ENCODE results near the gene CARNS1. TPM values are rescaled to one million over a fixed set of nuclear protein-coding genes. Genes with fewer than 3 reads are reported as not detected.

CARNS1 gene
- total and polyA plus RNA-seq, 9 of the 15 experiments (the other 6 are each of a cell fraction or from before 2014, with no cell fraction given) = 0.01 to 0.18 (median 0.06) TPM; not detected in 3

GRCh38 chr11:67392183-67392715 is 23.2 kb upstream of the CARNS1 start:
- no peaks in the 10 kb centered on the region; the same call in 1 of the 2 replicates for H4K20me1 ChIP-seq (replicated peaks; ENCODE audit: control insufficient read depth, insufficient read depth, low read length)
- peak; percentile 14 for ATAC-seq
- intact Hi-C loops (cut with micrococcal nuclease) = no loop called here
- H3K4me2 ChIP-seq (ENCODE audit: insufficient read depth, low read length) = peak overlapping the region; percentile 91
- POLR2A ChIA-PET = interaction anchor here (0.9 to 2.4 kb wide), 4 partner anchors 9 to 30 kb away, joined by 3 to 14 read pairs (median 8); partner anchors contain the start of gene PPP1CA
- TSS peak; percentile 63 for BruUV-seq (replicated peaks)
- H3K36me3 ChIP-seq (ENCODE audit: control insufficient read depth, insufficient read depth, low read length) = peaks cover 36% of the 10 kb centered on the region; the same call in 2 of the 3 replicates
- H3K9ac ChIP-seq (ENCODE audit: insufficient read depth in 1 of 2, low read depth in 2 of 2, low read length in 2 of 2) = peak overlapping the region; percentile 82 to 100
- H3K9me3 ChIP-seq (replicated peaks; ENCODE audit: control insufficient read depth, insufficient read depth, low read depth, low read length) = no peaks in the 10 kb centered on the region
- H3K9me1 ChIP-seq (ENCODE audit: control insufficient read depth, insufficient read depth, low read length) = peaks cover 3% of the 10 kb centered on the region
- H3K27ac ChIP-seq (ENCODE audit: extremely low read depth, low read depth, low read length) = peak overlapping the region; percentile 82
- H2AFZ ChIP-seq (ENCODE audit: low read depth, low read length) = peak overlapping the region; percentile 90
- H3K4me3 ChIP-seq = peak overlapping the region; percentile 73
- CTCF ChIA-PET (ENCODE audit: low intra/inter-chr PET ratio) = no interaction called here
- TF ChIP-seq ZNF263 (CRISPR knock-in tag; IDR thresholded peaks at IDR 0.05; ENCODE audit: borderline replicate concordance) = no peak
- peak in 1 of 2 experiments; percentile 30; a peak in 1 of 4 replicates for TF ChIP-seq UBTF (IDR thresholded peaks at IDR 0.05; ENCODE audit: borderline replicate concordance in 1 of 2, low read depth in 2 of 2, low read length in 2 of 2)
- no peak for TF ChIP-seq CCNT2 (IDR thresholded peaks at IDR 0.05; ENCODE audit: borderline replicate concordance, extremely low read depth, insufficient read length, low read depth, low read length)
- TF ChIP-seq E2F6 (IDR thresholded peaks at IDR 0.05; ENCODE audit: borderline replicate concordance in 1 of 2, extremely low read depth in 1 of 2, insufficient read depth in 1 of 2, insufficient read length in 1 of 2, low read depth in 1 of 2, low read length in 1 of 2, poor library complexity in 1 of 2, severe bottlenecking in 1 of 2) = peak in 1 of 2 experiments; percentile 17
- TF ChIP-seq HCFC1 (IDR thresholded peaks at IDR 0.05; ENCODE audit: low read depth, low read length) = no peak
- no peak for TF ChIP-seq NELFE (IDR thresholded peaks at IDR 0.05; ENCODE audit: insufficient read depth, insufficient read length)
- TF ChIP-seq JUN (IDR thresholded peaks at IDR 0.05; ENCODE audit: borderline replicate concordance, low read depth, low read length) = no peak
- TF ChIP-seq JUN (CRISPR knock-in tag; IDR thresholded peaks at IDR 0.05; ENCODE audit: borderline replicate concordance) = no peak
- TF ChIP-seq ATF2 (CRISPR knock-in tag; IDR thresholded peaks at IDR 0.05) = 0 out of 2 replicates have a peak, but pooled peaks have one; percentile 5
- no peak for TF ChIP-seq NCOA6 (IDR thresholded peaks at IDR 0.05)
- peaks cover 6 to 67% of the 10 kb centered on the region in 2 experiments; a peak in 4 of 5 replicates for H3K4me1 ChIP-seq (replicated peaks in 1 of 2; ENCODE audit: control insufficient read depth in 2 of 2, insufficient read depth in 2 of 2, low read length in 2 of 2)
- no peaks in the 10 kb centered on the region for H3K27me3 ChIP-seq (ENCODE audit: control insufficient read depth in 2 of 2, insufficient read depth in 2 of 2, low read length in 2 of 2)
- DNase-seq (ENCODE audit: extremely low read depth in 1 of 4, low spot score in 3 of 4) = peak in 1 of 4 experiments; percentile 36
- in situ Hi-C loops (cut with MboI) = no loop called here
- H3K79me2 ChIP-seq (ENCODE audit: control insufficient read depth, insufficient read depth, low read length) = peaks cover 25% of the 10 kb centered on the region
- FAIRE-seq = peak; percentile 44
- 8% methylated on average over 25 of the region's 31 CpGs for WGBS (ENCODE audit: insufficient coverage, low coverage, missing lambda C conversion rate)

All from K562 (cell line).